ENCODE results near the gene EEFSEC. TPM values are rescaled to one million over a fixed set of nuclear protein-coding genes. Genes with fewer than 3 reads are reported as not detected.

EEFSEC gene
- total RNA-seq, 1 experiment from 2014 or later: 3.8 TPM

DNA sequence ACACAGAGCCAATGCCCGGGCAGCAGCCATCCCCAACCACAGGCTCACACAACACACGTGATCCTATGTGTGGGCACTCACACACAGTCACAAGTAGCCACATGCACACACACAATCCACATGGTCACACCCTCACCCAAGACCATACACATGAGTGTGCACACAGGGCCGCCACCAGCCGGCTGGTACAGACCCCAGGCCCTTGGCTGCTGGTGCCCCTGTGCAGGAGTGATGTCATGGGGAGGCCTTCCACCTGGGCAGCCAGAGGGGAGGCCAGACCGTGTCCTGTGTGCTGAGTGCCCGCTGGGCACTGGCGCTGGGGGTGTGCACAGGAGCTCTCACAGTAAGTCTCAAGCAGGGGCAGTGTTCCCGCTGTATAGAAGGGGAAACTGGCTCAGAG, 276.5 kb downstream of the EEFSEC start:
- in situ Hi-C loops (cut with HindIII; ENCODE audit: low pct_unique_long_range_greater_than_20kb, low sequenced_read_pairs): no loop called here
- no peak for DNase-seq (ENCODE audit: low read depth, low spot score)

DNA sequence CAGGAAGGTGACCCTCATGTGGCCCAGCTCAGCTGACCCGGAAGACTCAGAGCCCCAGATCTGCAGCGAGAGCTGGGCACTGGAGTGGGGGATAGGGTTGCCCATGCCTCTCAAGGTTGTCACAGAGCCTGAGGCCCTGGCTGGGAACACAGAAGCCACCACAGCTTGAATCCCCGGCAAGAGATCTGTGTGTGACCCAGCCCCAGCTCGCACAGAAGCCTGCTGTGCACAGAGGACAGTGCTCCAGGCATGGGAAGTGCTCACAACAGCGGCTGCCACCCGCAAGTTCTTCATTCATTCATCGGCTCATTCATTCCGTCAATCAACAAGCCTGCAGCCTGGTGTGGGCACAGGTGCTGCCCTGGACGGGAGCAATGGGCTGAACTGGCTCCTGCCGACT, 277.0 kb downstream of the EEFSEC start:
- in situ Hi-C loops (cut with HindIII; ENCODE audit: low pct_unique_long_range_greater_than_20kb, low sequenced_read_pairs): no loop called here
- no peak for DNase-seq (ENCODE audit: low read depth, low spot score)

DNA sequence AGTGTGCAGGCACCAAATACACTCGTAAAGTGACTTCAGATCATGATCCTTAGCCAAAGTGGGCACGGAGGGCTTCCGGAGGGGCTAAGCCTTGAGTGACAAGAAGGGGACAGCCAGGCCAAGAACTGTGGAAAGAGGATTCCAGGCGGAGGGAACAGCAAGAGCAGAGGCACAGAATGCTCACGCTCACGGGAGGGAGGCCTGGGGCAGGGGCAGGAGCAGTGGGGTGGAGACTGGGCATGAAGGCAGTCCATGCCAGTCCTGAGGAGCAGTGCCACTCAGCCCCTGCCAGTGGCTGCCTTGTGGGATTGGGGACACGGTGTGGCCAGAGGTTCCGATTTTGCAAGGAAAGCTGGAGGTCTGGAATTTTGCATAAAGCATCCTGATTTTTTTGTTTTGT, 277.4 kb downstream of the EEFSEC start:
- in situ Hi-C loops (cut with HindIII; ENCODE audit: low pct_unique_long_range_greater_than_20kb, low sequenced_read_pairs): no loop called here
- DNase-seq (ENCODE audit: low read depth, low spot score): no peak

DNA sequence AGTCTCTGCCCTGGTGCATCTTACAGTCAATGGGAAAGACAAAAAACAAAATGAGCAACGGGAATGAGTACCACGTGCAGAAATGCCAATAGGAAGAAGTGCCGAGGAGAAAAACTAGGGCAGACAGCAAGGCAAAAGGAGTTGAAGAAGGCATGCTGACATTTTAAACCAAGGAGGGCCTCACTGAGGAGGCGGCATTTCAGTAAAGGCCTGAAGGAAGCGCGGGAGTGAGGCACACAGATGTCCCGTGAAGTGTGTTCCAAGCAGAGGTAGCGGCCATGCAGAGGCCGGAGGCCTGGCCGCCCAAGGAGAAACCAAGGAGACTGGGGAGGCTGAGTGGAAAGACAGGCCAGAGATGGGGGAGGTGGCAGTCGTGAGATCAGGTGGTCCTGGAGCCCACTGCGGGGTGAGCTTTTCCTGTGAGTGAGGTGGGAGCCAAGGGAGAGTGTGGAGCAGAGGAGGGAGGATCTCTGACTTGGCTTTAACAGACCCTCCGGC, 278.6 kb downstream of the EEFSEC start:
- in situ Hi-C loops (cut with HindIII; ENCODE audit: low pct_unique_long_range_greater_than_20kb, low sequenced_read_pairs): no loop called here
- DNase-seq (ENCODE audit: low read depth, low spot score): no peak

DNA sequence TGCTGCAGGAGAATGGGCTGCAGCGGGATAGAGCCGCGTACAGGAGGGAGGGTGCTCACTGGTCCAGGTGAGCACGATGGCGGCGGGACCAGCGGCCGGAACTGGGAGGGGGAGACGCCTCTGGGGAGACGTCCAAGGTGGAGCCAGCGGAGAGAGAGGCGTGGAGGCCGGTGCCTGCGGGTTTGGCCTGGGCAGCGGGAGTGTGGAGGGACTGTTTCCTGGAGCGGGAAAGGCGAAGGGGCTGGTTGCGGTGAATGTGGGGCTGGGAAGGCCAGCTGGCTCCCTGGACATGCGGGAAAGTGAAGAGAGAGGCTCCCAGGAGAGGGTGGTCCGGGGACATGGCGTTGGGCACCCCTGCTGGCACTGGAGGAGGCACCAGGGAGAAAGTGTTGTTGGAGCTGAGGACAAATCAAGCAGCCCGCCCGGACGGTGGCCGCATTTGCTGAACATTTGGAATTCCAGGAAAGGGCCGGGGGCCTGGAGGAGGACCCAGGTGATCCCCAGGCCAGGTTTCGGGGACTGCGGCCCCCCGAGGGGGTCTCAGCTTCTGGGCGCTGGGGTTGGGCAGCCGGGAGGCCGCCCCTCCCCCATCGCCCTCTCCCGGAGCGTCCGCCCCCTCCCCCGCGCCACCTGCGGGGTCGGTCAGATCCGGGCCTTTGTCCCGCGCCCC, 279.2 kb downstream of the EEFSEC start:
- DNase-seq (ENCODE audit: low read depth, low spot score): no peak
- in situ Hi-C loops (cut with HindIII; ENCODE audit: low pct_unique_long_range_greater_than_20kb, low sequenced_read_pairs): no loop called here

DNA sequence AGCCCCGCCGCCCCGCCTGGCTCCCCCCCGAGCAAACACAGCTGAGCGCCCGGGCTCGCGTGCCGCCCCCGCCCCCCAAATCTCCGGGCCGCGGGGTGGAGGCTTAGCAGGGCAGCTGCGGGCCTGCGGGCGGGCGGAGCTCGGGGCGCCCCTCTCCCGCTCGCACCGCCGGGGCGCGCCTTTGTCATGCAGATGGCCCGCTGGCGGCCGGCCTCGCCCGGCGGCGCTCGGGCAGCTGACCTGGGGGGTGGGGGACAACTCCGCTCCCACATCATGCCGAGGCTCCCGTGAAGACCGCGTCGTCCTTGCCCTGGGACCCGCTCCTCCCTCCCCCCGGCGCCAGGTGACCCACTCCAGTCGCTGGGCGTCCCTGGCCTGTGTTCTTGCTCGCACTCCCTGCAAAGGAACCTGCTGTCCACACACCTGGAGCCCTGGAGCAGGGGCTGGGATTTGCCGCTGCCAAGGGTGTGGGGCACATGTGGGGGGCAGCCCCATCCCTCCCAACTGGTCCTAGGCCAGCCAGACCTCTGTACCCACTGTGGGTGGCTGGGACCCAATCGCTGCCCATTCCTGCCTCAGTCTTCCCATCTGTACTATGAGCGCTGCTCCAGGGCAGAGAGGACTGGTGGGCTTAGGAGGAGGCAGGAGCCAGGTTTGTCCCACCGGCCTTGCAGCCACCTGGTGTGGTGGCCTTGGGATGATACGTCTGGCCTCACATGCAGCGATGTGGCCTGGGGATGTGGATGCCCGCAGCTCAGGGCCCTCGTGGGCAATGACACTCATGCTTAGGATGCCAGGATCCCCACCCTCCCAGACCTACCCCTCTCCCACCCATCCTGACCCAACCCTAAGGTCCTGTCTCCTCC, 279.9 kb downstream of the EEFSEC start:
- no peak for DNase-seq (ENCODE audit: low read depth, low spot score)
- in situ Hi-C loops (cut with HindIII; ENCODE audit: low pct_unique_long_range_greater_than_20kb, low sequenced_read_pairs): no loop called here

DNA sequence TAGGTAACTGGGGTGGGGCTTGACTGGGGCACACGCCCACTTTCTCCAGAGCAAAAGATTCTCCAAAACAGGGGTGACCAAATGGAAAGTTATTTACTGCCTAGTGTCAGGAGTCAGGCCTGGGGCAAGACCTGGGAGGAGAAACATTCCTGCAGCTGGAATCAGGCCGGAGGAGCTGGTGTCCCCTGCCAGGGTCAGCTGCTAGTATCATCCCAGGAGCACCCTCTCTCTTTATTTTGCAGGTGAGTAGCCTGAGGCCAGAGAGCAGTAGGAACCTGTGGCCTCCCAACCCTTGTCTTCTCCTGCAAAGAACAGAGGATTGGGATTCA, 280.5 kb downstream of the EEFSEC start:
- in situ Hi-C loops (cut with HindIII; ENCODE audit: low pct_unique_long_range_greater_than_20kb, low sequenced_read_pairs): no loop called here
- DNase-seq (ENCODE audit: low read depth, low spot score): no peak

DNA sequence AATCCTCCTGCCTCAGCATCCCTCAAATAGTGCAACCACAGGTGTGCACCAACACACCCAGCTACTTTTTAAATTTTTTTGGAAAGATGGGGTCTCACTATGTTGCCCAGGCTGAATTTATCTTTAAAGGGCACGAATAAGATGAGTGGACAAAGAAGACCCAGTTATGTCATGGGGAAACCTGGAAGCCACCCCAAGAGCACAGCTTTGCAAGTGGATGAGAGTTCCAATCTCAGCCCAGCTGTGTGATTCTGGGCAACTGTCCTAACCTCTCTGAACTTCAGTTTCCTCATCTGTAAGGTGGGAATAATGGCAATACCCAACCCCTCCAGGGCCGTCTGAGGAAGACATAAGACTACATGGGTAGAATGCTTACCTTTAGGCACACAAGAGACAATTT, 281.2 kb downstream of the EEFSEC start:
- in situ Hi-C loops (cut with HindIII; ENCODE audit: low pct_unique_long_range_greater_than_20kb, low sequenced_read_pairs): no loop called here

DNA sequence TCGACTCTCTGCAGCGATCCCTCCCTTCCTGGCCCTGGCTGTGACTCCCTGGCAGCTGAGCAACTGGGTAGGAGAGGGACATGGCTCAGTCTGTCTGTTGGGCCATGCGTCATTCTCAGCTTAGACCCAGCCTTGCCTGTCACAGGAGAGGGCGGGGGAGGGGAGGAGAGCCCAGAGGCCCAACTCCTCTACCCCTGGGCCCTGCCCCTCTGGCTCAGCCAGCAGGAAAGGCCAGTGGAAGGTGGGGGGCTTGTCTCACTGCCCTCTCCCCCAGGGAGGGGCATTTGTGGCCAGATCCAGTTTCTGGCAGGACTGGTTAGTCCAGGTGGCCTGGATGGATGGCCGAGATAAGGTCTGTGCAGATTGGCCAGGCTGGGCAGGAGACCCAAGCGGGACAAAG, 281.8 kb downstream of the EEFSEC start:
- no peak for DNase-seq (ENCODE audit: low read depth, low spot score)

More for the DNA sequence above, 281.2 kb downstream of the EEFSEC start:
- no peak for DNase-seq (ENCODE audit: low read depth, low spot score)

DNA sequence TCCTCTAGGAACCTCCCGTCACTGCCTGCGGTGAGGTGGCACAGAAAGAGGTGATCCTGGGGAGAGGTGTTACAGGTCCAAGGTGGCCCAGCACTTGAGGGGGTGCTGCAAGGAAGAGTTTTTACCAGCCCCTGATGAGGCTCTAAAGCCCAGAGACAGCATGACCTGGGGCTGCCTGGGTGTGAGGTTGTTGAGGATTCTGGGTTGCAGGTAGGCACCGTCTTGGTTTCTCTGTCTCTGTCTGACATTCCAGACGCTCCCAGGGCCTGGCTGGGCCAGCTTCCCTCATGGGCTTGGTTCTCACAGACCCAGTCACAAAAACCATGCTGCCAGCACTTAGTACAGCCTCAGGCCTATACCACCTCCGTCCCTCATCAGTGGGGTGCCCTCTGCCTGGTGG, 282.3 kb downstream of the EEFSEC start:
- in situ Hi-C loops (cut with HindIII; ENCODE audit: low pct_unique_long_range_greater_than_20kb, low sequenced_read_pairs): no loop called here
- DNase-seq (ENCODE audit: low read depth, low spot score): no peak

More for the DNA sequence above, 281.8 kb downstream of the EEFSEC start:
- in situ Hi-C loops (cut with HindIII; ENCODE audit: low pct_unique_long_range_greater_than_20kb, low sequenced_read_pairs): no loop called here

DNA sequence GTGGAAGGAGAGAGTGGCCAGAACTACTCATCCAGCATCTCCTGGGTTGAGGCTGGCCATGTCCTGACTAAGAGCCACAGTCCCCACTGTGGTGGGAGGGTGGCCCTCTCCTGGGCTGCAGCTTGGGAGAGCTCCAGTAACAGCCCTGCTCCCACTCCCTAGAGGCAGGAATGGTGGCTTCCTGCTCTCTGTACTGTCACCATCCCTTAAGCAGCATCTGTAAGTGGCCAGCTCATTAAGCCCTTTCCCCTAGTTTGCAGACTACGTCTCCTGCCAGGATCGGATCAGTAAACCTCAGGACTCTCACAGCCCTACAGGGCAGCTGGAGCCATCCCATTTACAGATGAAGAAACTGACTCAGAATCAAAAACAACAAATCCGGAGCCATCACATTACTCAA, 282.9 kb downstream of the EEFSEC start:
- DNase-seq (ENCODE audit: low read depth, low spot score): no peak
- in situ Hi-C loops (cut with HindIII; ENCODE audit: low pct_unique_long_range_greater_than_20kb, low sequenced_read_pairs): no loop called here

DNA sequence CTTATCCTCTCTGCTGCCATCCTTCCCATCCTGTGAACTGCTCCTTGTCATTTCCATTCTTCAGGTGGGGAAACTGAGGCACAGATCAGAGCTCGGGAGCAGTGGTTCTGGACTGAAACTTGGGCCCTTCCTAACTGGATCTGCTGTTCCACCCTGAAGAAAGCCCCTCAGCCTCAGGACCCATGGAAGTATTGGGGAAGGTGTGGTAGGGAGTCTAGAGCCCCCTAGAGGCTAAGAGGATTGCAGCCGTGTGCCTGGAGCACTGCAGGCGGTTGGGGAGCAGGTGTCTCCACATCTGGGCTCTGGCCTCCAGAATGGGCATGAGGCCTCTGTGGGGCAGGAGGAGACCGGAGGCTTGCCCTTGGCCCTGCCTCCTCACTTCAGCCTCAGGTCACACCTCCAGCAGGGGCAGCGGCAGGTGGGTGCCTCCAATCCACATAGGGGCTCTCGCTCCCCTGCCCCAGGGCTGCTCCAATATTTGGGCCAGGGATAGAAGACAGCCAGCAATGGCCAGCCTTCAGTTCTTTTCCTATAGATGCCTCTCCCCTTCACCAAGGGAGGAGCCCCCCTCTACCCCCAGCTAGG, 285.3 kb downstream of the EEFSEC start:
- in situ Hi-C loops (cut with HindIII; ENCODE audit: low pct_unique_long_range_greater_than_20kb, low sequenced_read_pairs): no loop called here
- DNase-seq (ENCODE audit: low read depth, low spot score): peak; percentile 51

DNA sequence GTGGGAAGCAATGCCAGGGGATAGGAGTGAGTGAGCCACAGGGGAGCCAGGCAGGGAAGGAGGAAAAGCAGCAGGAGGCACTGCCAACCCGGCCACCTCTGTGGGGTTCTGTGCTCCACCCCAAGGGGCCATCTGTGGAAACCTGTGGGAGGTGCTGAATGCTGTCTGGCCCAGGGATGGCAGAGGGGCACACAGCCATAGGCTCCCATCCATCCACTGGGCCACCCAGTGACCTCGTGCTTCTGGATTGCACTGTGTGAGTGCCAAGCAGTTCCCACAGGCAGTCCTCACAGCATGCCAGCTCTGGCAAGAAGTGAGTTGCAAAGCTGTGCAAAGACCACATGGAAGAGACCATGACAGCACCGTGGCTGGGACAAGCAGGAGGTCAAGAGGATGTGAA, 285.9 kb downstream of the EEFSEC start:
- DNase-seq (ENCODE audit: low read depth, low spot score): no peak
- in situ Hi-C loops (cut with HindIII; ENCODE audit: low pct_unique_long_range_greater_than_20kb, low sequenced_read_pairs): no loop called here

DNA sequence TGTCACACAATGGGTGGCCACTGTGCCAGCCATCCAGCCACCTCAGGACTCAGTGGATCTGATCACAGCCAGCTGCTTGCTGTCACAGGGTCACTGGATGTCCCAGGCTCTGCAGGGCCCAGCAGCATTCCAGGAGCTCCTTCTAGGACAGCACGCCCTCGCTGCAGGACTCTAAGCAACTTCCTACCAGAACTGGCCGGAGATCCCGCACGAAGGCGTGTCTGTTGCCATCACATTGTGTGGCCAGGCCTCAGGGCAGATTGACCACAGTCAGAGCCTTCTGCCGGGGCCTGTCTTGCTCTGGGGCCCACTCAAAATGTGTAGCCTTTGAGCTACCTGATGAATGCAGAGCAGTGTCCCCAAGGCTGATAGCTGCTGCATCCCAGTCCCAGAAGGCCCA, 288.8 kb downstream of the EEFSEC start:
- no peak for DNase-seq (ENCODE audit: low read depth, low spot score)
- in situ Hi-C loops (cut with HindIII; ENCODE audit: low pct_unique_long_range_greater_than_20kb, low sequenced_read_pairs): no loop called here

DNA sequence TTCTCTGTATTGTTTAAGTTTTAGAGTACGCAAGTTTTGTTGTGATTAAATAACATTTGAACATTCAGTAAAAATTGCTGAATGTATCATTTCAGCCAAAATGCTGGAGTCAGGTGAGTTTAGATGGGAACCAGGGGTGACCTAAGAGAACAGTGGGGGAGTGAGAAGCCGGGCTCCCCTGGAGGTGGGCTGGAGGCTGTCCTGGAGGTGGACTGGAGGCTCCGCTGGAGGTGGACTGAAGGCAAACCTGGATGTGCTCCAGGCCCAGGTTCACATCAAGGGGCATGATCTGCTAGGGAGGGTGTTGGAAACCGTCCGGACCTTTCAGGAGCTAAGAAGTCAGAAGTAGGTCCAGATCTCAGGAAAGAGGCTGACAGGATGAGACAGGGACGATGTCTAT, 289.7 kb downstream of the EEFSEC start:
- no peak for DNase-seq (ENCODE audit: low read depth, low spot score)
- in situ Hi-C loops (cut with HindIII; ENCODE audit: low pct_unique_long_range_greater_than_20kb, low sequenced_read_pairs): no loop called here

DNA sequence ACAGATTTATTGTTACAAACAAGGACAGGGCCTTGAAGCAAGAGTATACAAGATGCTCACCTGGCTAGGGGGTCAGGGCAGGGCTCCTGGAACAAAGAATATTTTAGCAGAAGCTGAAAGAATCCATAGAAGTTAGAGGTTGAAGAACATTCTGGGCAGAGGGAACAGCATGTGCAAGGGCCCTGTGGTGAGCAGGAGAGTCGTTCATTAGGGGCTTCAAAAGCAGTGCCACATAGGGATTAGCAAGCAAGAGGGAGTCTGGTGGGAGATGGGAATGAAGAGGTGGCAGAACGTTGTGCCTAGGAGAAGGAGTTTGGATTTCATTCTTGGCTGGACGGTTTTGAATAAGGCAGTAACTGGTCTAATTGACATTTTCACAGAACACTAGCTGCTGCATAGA, 290.5 kb downstream of the EEFSEC start:
- no peak for DNase-seq (ENCODE audit: low read depth, low spot score)
- in situ Hi-C loops (cut with HindIII; ENCODE audit: low pct_unique_long_range_greater_than_20kb, low sequenced_read_pairs): no loop called here

DNA sequence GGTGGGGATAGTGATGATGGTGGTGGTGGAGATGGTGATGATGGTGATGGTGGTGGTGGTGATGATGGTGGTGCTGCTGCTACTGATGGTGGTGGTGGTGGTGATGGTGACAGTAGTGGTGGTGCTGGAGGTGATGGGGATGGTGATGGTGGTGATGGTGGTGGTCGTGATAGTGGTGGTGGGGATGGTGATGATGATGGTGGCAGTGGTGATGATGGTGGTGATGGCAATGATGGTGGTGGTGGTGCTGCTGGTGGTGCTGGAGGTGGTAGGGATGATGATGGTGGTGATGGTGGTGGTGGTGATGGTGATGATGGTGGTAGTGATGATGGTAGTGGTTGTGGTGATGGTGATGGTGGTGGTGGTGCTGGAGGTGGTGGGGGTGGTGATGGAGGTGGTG, 292.1 kb downstream of the EEFSEC start:
- no peak for DNase-seq (ENCODE audit: low read depth, low spot score)
- in situ Hi-C loops (cut with HindIII; ENCODE audit: low pct_unique_long_range_greater_than_20kb, low sequenced_read_pairs): no loop called here

DNA sequence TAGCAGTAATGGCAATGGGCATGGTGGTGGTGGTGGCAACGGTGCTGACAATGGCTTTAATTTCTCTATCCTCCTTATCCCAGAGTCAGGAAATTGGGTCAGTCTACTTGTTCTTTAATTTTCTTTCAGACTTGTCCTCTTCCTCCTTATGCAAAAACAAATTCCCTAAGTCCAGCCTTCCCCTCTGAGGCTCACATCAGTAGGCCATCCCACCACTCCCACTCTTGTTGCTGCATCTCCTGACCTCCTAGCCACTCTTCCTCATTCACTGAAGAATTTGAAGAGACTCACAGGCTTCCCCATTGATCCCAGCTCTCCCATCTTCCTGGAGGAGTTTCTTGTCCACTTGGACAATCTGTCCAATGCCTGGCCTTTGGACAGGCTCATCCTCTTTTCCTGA, 293.5 kb downstream of the EEFSEC start:
- no peak for DNase-seq (ENCODE audit: low read depth, low spot score)
- in situ Hi-C loops (cut with HindIII; ENCODE audit: low pct_unique_long_range_greater_than_20kb, low sequenced_read_pairs): no loop called here

DNA sequence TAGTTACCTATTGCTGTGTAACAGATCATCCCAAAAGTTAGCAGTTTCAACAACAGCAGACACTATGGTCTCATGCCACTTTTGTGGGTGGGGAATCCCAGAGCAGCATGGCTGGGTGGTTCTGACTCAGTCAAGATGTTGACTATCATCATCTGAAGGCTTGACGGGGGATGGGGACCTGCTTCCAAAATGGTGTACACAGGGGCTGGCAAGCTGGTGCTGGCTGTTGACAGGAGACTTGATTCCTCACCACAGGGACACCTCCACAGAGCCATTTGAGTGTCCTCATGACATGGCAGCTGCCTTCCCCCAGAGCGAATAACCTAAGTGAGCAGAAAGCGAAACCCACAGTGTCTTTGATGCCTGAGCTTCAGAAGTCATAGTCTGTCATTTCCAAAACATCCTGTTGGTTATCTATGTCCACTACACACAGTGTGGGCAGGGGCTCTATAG, 294.3 kb downstream of the EEFSEC start:
- no peak for DNase-seq (ENCODE audit: low read depth, low spot score)
- in situ Hi-C loops (cut with HindIII; ENCODE audit: low pct_unique_long_range_greater_than_20kb, low sequenced_read_pairs): no loop called here

Data from SK-MEL-5 (cell line).